Nephron progenitor cell (in vitro differentiated cells): ENCODE results near the gene RPL4.

Experiments
- DNase-seq: peaks from one replicate; pipeline ENCODE4 v3.0.0; 2021
- H3K27ac Mint-ChIP-seq: 2 replicates; pipeline ENCODE4 v1.8.0; 2021; ENCODE audit warnings: mild to moderate bottlenecking, moderate library complexity, mixed read lengths
- H3K27me3 Mint-ChIP-seq: 2 replicates; pipeline ENCODE4 v1.8.0; 2021; ENCODE audit warnings: mild to moderate bottlenecking, low read depth, mixed read lengths; ENCODE audit not compliant: poor library complexity
- H3K36me3 Mint-ChIP-seq: 2 replicates; pipeline ENCODE4 v1.8.0; 2021; ENCODE audit warnings: low read depth, mixed read lengths
- H3K4me1 Mint-ChIP-seq: 2 replicates; pipeline ENCODE4 v1.8.0; 2021; ENCODE audit warnings: mixed read lengths
- H3K4me3 Mint-ChIP-seq: 2 replicates; pipeline ENCODE4 v1.8.0; 2021; ENCODE audit warnings: mild to moderate bottlenecking, moderate library complexity, mixed read lengths
- H3K9me3 Mint-ChIP-seq: 2 replicates; pipeline ENCODE4 v1.8.0; 2021; ENCODE audit warnings: mild to moderate bottlenecking, moderate library complexity, mixed read lengths
- CTCF ChIP-seq: fragments of 200-600 bp; sonication (generic); IDR thresholded peaks from 2 replicates; pipeline ENCODE4 v1.5.0; 2021; ENCODE audit warnings: antibody characterized with exemption

The RPL4 gene

GRCh38 chr15:66484539-66485112 is 20.0 kb downstream of the RPL4 start:
- no peaks in the 10 kb centered on the region for H3K9me3 Mint-ChIP-seq
- H3K4me1 Mint-ChIP-seq = no peaks in the 10 kb centered on the region
- no peak overlapping the region for H3K27ac Mint-ChIP-seq
- H3K4me3 Mint-ChIP-seq = no peak overlapping the region
- DNase-seq = no peak
- peaks cover 28% of the 10 kb centered on the region for H3K36me3 Mint-ChIP-seq
- TF ChIP-seq CTCF = no peak
- no peaks in the 10 kb centered on the region for H3K27me3 Mint-ChIP-seq

- no peak for TF ChIP-seq CTCF
Observed at GRCh38 chr15:66483131-66483566, 21.5 kb downstream of the RPL4 start.

GRCh38 chr15:66482539-66482938 is 22.1 kb downstream of the RPL4 start:
- no peak overlapping the region for H3K4me3 Mint-ChIP-seq
- DNase-seq = no peak
- H3K27ac Mint-ChIP-seq = peak overlapping the region; percentile 14
- no peaks in the 10 kb centered on the region for H3K4me1 Mint-ChIP-seq
- peaks cover 32% of the 10 kb centered on the region for H3K36me3 Mint-ChIP-seq
- peaks cover 4% of the 10 kb centered on the region for H3K27me3 Mint-ChIP-seq
- TF ChIP-seq CTCF = no peak
- no peaks in the 10 kb centered on the region for H3K9me3 Mint-ChIP-seq

More at GRCh38 chr15:66483131-66483566, 21.5 kb downstream of the RPL4 start:
- peaks cover 4% of the 10 kb centered on the region for H3K27me3 Mint-ChIP-seq
- no peaks in the 10 kb centered on the region for H3K9me3 Mint-ChIP-seq
- H3K4me1 Mint-ChIP-seq = no peaks in the 10 kb centered on the region
- no peak overlapping the region for H3K4me3 Mint-ChIP-seq
- H3K36me3 Mint-ChIP-seq = peaks cover 32% of the 10 kb centered on the region
- DNase-seq = no peak
- no peak overlapping the region for H3K27ac Mint-ChIP-seq

GRCh38 chr15:66481107-66481856 is 23.4 kb downstream of the RPL4 start:
- Mint-ChIP-seq H3K27me3 (peaks cover 4% of the 10 kb centered on the region), H3K36me3 (peaks cover 32% of the 10 kb centered on the region), H3K9me3 (no peaks in the 10 kb centered on the region), H3K27ac (peak overlapping the region; percentile 21), H3K4me1 (no peaks in the 10 kb centered on the region), H3K4me3 (no peak overlapping the region)
- no peak for DNase-seq
- no peak for TF ChIP-seq CTCF

GRCh38 chr15:66480267-66480666 is 24.4 kb downstream of the RPL4 start:
- Mint-ChIP-seq H3K4me1 (peaks cover 4% of the 10 kb centered on the region), H3K27me3 (peaks cover 4% of the 10 kb centered on the region), H3K27ac (no peak overlapping the region), H3K9me3 (no peaks in the 10 kb centered on the region), H3K4me3 (no peak overlapping the region), H3K36me3 (peaks cover 32% of the 10 kb centered on the region)
- DNase-seq = no peak
- TF ChIP-seq CTCF = no peak

GRCh38 chr15:66477011-66477410 is 27.6 kb downstream of the RPL4 start:
- Mint-ChIP-seq H3K36me3 (peaks cover 17% of the 10 kb centered on the region), H3K9me3 (no peaks in the 10 kb centered on the region), H3K4me1 (peaks cover 36% of the 10 kb centered on the region), H3K27me3 (peaks cover 7% of the 10 kb centered on the region), H3K27ac (no peak overlapping the region), H3K4me3 (no peak overlapping the region)
- DNase-seq = no peak
- TF ChIP-seq CTCF = no peak
